Measurements from ENCODE around the gene MRPL14. TPM values are rescaled to one million over a fixed set of nuclear protein-coding genes. Genes with fewer than 3 reads are reported as not detected.

Gene MRPL14
- total and polyA plus RNA-seq, 4 donors, result 70.8 to 219 (median 101) TPM

DNA sequence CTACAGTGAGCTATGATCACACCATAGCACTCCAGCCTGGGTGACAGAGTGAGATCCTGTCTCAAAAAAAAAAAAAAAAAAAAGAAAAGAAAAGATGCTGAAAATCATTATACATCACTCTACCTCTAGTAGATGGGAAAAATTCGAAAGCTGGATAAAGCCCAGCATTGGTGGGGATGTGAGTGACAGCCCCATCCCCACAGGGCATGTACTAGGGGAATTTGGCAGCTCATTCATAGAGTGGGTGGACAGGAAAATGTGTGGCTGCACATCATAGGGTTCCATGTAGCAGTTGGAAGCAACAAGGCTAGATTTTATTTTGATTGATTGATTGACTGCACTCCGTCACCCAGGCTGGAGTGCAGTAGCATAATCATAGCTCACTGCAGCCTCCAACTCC is 42.0 kb downstream of the MRPL14 start:
- Histone ChIP-seq H3K9me3 (ENCODE audit: control insufficient read depth in 4 of 4, insufficient read depth in 3 of 4, low read length in 3 of 4) (no peaks in the 10 kb centered on the region), H3K36me3 (ENCODE audit: control insufficient read depth in 4 of 4, insufficient read depth in 4 of 4, low read length in 4 of 4) (peaks cover 0 to 5% (median 0%) of the 10 kb centered on the region in 4 donors), H3K4me1 (ENCODE audit: control insufficient read depth in 5 of 5, insufficient read depth in 5 of 5, low read length in 5 of 5) (peaks cover 0 to 3% (median 0%) of the 10 kb centered on the region in 5 donors), H3K27me3 (ENCODE audit: control insufficient read depth in 3 of 3, insufficient read depth in 3 of 3, low read length in 2 of 3) (no peaks in the 10 kb centered on the region), H3K4me3 (no peak overlapping the region), H3K9ac (ENCODE audit: insufficient read depth in 1 of 2, low read length in 2 of 2) (no peak overlapping the region), H3K27ac (ENCODE audit: low read depth in 1 of 2, low read length in 1 of 2) (no peak overlapping the region)
- TF ChIP-seq, protein P1, sequence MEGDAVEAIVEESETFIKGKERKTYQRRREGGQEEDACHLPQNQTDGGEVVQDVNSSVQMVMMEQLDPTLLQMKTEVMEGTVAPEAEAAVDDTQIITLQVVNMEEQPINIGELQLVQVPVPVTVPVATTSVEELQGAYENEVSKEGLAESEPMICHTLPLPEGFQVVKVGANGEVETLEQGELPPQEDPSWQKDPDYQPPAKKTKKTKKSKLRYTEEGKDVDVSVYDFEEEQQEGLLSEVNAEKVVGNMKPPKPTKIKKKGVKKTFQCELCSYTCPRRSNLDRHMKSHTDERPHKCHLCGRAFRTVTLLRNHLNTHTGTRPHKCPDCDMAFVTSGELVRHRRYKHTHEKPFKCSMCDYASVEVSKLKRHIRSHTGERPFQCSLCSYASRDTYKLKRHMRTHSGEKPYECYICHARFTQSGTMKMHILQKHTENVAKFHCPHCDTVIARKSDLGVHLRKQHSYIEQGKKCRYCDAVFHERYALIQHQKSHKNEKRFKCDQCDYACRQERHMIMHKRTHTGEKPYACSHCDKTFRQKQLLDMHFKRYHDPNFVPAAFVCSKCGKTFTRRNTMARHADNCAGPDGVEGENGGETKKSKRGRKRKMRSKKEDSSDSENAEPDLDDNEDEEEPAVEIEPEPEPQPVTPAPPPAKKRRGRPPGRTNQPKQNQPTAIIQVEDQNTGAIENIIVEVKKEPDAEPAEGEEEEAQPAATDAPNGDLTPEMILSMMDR (IDR thresholded peaks at IDR 0.05; ENCODE audit: control extremely low read depth, extremely low read depth), result no peak
- WGBS, 2 donors, result 88 to 94% methylated on average over 2 of the region's 2 CpGs
- ATAC-seq (ENCODE audit: insufficient read depth, low FRiP score) (no peak), DNase-seq (no peak)

DNA sequence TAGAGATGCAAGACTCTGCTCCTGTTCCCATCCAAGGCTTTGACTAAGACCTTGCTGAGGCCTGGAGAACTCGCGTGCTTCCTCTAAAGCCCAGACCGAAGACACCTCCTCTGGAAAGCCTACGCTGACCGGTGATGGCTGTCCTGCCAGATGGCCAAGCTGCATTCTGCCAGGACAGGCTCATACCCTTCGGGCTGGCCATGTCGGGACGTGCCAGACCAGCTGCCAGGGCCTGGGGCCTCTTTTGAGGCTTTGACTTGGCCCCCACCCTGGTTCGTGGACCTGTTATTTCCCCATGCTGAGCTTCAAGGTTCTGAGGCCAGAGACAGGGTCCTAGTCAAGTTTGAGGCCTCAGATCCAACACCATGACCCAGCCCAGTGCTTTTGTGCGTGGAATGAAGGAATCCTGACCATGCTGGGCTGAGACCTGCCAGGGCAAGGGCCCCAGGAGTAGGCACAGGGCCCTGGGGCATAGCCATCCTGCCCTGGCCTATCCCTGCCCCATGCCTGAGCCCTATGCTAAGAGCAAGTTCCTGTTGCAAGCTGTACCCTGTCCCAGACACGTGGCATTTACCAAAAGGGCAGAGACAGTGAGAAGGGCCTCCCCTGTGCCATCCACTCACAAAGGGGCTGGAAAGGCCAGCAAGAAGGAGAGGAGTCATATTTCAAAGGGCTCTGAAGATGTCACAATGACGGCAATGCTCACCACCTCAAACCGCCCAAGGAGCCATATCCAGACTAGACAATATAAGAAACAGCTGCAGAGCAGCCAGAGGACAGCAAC is 42.8 kb downstream of the MRPL14 start:
- Histone ChIP-seq H3K4me1 (ENCODE audit: control insufficient read depth in 5 of 5, insufficient read depth in 5 of 5, low read length in 5 of 5) (peaks cover 0 to 3% (median 0%) of the 10 kb centered on the region in 5 donors), H3K27ac (ENCODE audit: low read depth in 1 of 2, low read length in 1 of 2) (no peak overlapping the region), H3K9me3 (ENCODE audit: control insufficient read depth in 4 of 4, insufficient read depth in 3 of 4, low read length in 3 of 4) (no peaks in the 10 kb centered on the region), H3K27me3 (ENCODE audit: control insufficient read depth in 3 of 3, insufficient read depth in 3 of 3, low read length in 2 of 3) (no peaks in the 10 kb centered on the region), H3K36me3 (ENCODE audit: control insufficient read depth in 4 of 4, insufficient read depth in 4 of 4, low read length in 4 of 4) (peaks cover 0 to 4% (median 0%) of the 10 kb centered on the region in 4 donors), H3K9ac (ENCODE audit: insufficient read depth in 1 of 2, low read length in 2 of 2) (no peak overlapping the region), H3K4me3 (no peak overlapping the region)
- 90 to 91% methylated on average over 13 of the region's 13 CpGs for WGBS, 2 donors
- DNase-seq (peak; percentile 34 to 53 (median 47)), ATAC-seq (ENCODE audit: insufficient read depth, low FRiP score) (no peak)
- TF ChIP-seq, protein P1 (IDR thresholded peaks at IDR 0.05; ENCODE audit: control extremely low read depth, extremely low read depth), result no peak

DNA sequence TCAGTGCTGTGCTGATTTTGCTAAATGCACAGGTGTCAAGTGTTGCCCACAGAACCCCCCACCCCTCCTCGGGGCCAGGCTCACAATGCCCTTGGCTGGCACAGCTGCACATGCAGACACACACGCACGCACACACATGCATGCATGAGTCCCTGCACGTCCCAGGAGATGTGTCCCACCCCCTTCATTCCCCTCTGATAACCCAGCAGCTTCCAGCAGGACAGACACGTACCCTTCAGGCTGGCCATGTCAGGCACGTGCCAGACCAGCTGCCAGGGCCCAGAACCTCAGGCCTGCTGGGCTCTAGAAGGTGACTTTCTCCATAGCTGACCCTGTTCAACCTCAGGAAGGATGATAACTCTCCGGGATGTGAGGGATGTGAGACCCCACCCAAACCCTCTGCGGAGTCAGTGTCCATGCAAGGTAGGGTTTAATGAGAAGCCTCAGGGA is 44.4 kb downstream of the MRPL14 start:
- no peaks in the 10 kb centered on the region for H3K27me3 ChIP-seq (ENCODE audit: control insufficient read depth in 3 of 3, insufficient read depth in 3 of 3, low read length in 2 of 3)
- WGBS, 2 donors, result 88% methylated on average over 8 of the region's 8 CpGs
- no peaks in the 10 kb centered on the region for H3K36me3 ChIP-seq (ENCODE audit: control insufficient read depth in 4 of 4, insufficient read depth in 4 of 4, low read length in 4 of 4)
- no peak overlapping the region for H3K4me3 ChIP-seq
- H3K9ac ChIP-seq (ENCODE audit: insufficient read depth in 1 of 2, low read length in 2 of 2), result no peak overlapping the region
- no peaks in the 10 kb centered on the region for H3K9me3 ChIP-seq (ENCODE audit: control insufficient read depth in 4 of 4, insufficient read depth in 3 of 4, low read length in 3 of 4)
- ATAC-seq (ENCODE audit: insufficient read depth, low FRiP score) (no peak), DNase-seq (no peak)
- TF ChIP-seq, protein P1 (IDR thresholded peaks at IDR 0.05; ENCODE audit: control extremely low read depth, extremely low read depth), result no peak
- H3K4me1 ChIP-seq (ENCODE audit: control insufficient read depth in 5 of 5, insufficient read depth in 5 of 5, low read length in 5 of 5), result peaks cover 0 to 3% (median 0%) of the 10 kb centered on the region in 5 donors
- no peak overlapping the region for H3K27ac ChIP-seq (ENCODE audit: low read depth in 1 of 2, low read length in 1 of 2)

Measured in lung (tissue), 12 donors.